PC-3 (cell line): Measurements from ENCODE around the gene SPDYE2B. TPM values are rescaled to one million over a fixed set of nuclear protein-coding genes. Genes with fewer than 3 reads are reported as not detected.
"Not testable (repeated sequence)": the region's sequence is repeated elsewhere in the genome, so short reads cannot be mapped to it uniquely, and the experiment has no call there.

ENCODE experiments used
- ATAC-seq: fragments of 200-7000 bp; cut with Tn5 transposase; 2 replicates; pipeline ENCODE4 v1.9.1; 2020; ENCODE audit warnings: mild to moderate bottlenecking, moderate library complexity
- BruUV-seq: library from RNA; stranded (reverse); fragments of 400-500 nt; replicated peaks from 2 replicates; lab custom pipeline; 2021; lab: Mats Ljungman, UMichigan
- CTCF ChIA-PET: fragments of 300-600 bp; sonication (Branson Sonifier 250); formaldehyde crosslinking; loops from one replicate; lab custom pipeline; 2022; ENCODE audit warnings: antibody characterized with exemption; lab: Charles Lee
- POLR2A ChIA-PET: fragments of 300-600 bp; sonication (Branson Sonifier 250); formaldehyde crosslinking; loops from one replicate; lab custom pipeline; 2022; ENCODE audit warnings: antibody characterized with exemption; ENCODE audit not compliant: unreplicated experiment; lab: Charles Lee
- DNase-seq: peaks from one replicate; pipeline ENCODE4 v3.0.0-alpha.2; 2015
- H2AFZ ChIP-seq: fragments of 300-600 bp; sonication (generic); 2 replicates; pipeline ENCODE4 v1.6.0; 2016; ENCODE audit warnings: antibody characterized with exemption, low read length
- H3F3A ChIP-seq: fragments of 300-600 bp; sonication (generic); one replicate; pipeline ENCODE4 v1.6.0; 2017; ENCODE audit warnings: antibody characterized with exemption, low read length, control low read depth, mild to moderate bottlenecking; ENCODE audit not compliant: unreplicated experiment
- H3K27ac ChIP-seq: fragments of 300-600 bp; sonication (generic); 2 replicates; pipeline ENCODE4 v1.5.1; 2016; ENCODE audit warnings: mild to moderate bottlenecking, low read length
- H3K27me3 ChIP-seq: fragments of 300-600 bp; sonication (generic); 2 replicates; pipeline ENCODE4 v1.6.1; 2016; ENCODE audit warnings: low read length, mixed read lengths
- H3K36me3 ChIP-seq: fragments of 300-600 bp; sonication (generic); 2 replicates; pipeline ENCODE4 v1.6.1; 2016; ENCODE audit warnings: low read depth, mixed run types, low read length, mixed read lengths
- H3K4me1 ChIP-seq: fragments of 300-600 bp; sonication (generic); 2 replicates; pipeline ENCODE4 v1.5.1; 2016; ENCODE audit warnings: low read length; ENCODE audit not compliant: insufficient read depth
- H3K4me2 ChIP-seq: fragments of 300-600 bp; sonication (generic); 2 replicates; pipeline ENCODE4 v1.6.0; 2016; ENCODE audit warnings: low read length
- H3K4me3 ChIP-seq: fragments of 300-600 bp; sonication (generic); 2 replicates; pipeline ENCODE4 v1.5.1; 2016; ENCODE audit warnings: mild to moderate bottlenecking, low read length, mixed read lengths
- H3K79me2 ChIP-seq: fragments of 300-600 bp; sonication (generic); 2 replicates; pipeline ENCODE4 v1.6.1; 2017; ENCODE audit warnings: low read length, mixed read lengths
- H3K9ac ChIP-seq: fragments of 300-600 bp; sonication (generic); 2 replicates; pipeline ENCODE4 v1.6.0; 2016; ENCODE audit warnings: mild to moderate bottlenecking, low read length
- H3K9me2 ChIP-seq: fragments of 300-600 bp; sonication (generic); replicated peaks from 2 replicates; pipeline ENCODE4 v1.6.1; 2016; ENCODE audit warnings: mixed run types, low read length, mixed read lengths
- H3K9me3 ChIP-seq: fragments of 300-600 bp; sonication (generic); 2 replicates; pipeline ENCODE4 v1.6.1; 2016; ENCODE audit warnings: low read length, mixed read lengths
- H4K20me1 ChIP-seq: fragments of 300-600 bp; sonication (generic); 2 replicates; pipeline ENCODE4 v1.6.1; 2016; ENCODE audit warnings: low read length, mixed read lengths
- intact Hi-C: fragments of 100-400 bp; cut with micrococcal nuclease; formaldehyde crosslinking; loops from 2 replicates; pipeline ENCODE4 v1.9.0; 2023
- total RNA-seq: library from RNA; depleted of rRNA; stranded (reverse); fragments of >200 nt; gene quantifications from 2 replicates; pipeline ENCODE4 v1.2.3, GENCODE V29; 2014; rRNA removed

The SPDYE2B gene
- total RNA-seq, 1 experiment from 2014 or later: not detected

DNA sequence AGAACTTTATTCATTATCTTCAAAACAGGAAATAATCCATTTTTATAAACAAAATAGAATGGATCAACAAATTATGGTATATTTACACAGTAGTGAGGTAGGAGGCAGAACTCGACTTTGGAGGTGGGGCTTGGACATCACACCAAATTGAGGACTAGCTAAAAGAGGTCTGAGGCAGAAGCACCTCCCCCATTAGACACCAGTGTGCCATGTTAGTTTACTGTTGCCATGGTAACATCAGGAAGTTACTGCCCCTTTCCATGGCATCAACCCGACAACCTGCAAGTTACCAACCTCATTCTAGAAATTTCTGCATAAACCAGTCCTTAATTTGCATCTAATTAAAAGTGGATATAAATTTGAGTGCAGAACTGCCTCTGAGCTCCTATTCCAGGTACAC lies 45.9 kb downstream of the SPDYE2B start:
- CTCF ChIA-PET, H3K27me3 ChIP-seq: not testable (repeated sequence)

GRCh38 chr7:102697642-102698512 lies 47.8 kb downstream of the SPDYE2B start:
- intact Hi-C loops, H3K4me2 ChIP-seq, BruUV-seq, H3K4me3 ChIP-seq, H3K9me2 ChIP-seq, ATAC-seq, CTCF ChIA-PET, H3K27me3 ChIP-seq, H4K20me1 ChIP-seq, H3F3A ChIP-seq, H3K4me1 ChIP-seq, H3K79me2 ChIP-seq, H3K9me3 ChIP-seq, H3K9ac ChIP-seq, DNase-seq, H2AFZ ChIP-seq, H3K36me3 ChIP-seq, POLR2A ChIA-PET, H3K27ac ChIP-seq: not testable (repeated sequence)

More for the DNA sequence above, 45.9 kb downstream of the SPDYE2B start:
- H3K9ac ChIP-seq, intact Hi-C loops, H4K20me1 ChIP-seq, H3K9me3 ChIP-seq, ATAC-seq, BruUV-seq, POLR2A ChIA-PET, DNase-seq, H3K9me2 ChIP-seq, H3F3A ChIP-seq, H3K4me3 ChIP-seq, H3K27ac ChIP-seq, H3K4me1 ChIP-seq, H3K4me2 ChIP-seq, H3K79me2 ChIP-seq, H3K36me3 ChIP-seq, H2AFZ ChIP-seq: not testable (repeated sequence)

DNA sequence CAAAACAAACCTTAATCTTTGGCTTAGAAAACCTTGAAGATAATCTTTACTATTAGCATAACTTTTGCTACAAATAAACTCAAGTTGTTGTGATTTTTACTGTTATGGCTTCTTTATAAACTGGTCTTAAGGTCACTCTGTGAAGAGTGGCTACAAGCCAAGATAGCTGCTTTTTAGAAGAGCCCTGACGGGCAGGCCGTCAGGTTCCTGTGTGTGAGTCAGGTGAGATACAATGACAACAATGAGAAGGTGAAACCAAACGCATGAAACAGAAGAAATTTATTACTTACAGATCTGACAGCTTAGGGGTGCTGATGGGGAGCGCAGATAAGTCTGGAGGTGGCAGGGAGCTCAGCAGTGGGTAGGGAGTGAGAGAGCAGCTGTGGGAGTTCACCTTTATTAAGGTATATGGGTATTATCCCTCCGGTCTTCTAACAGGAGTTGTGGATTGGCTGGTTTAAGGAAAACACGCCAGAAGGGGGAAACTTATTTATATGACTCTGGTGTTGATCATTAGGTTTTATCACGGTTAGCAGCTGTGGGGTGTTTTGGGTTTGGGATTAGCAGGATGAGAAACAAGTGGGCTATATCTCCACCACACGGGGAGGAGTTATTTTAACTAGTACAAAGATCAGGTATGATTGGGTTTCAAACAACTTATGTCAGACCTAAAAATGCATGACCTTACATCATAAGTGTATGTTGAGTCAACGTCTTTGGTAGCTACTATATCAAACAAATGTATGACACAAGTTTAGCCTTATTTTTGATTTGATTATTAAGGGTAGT lies 49.0 kb downstream of the SPDYE2B start:
- H3K9me2 ChIP-seq, BruUV-seq, H3K4me1 ChIP-seq, H3K27ac ChIP-seq, H3K9me3 ChIP-seq, H3K9ac ChIP-seq, H4K20me1 ChIP-seq, H3K27me3 ChIP-seq, H3F3A ChIP-seq, H2AFZ ChIP-seq, CTCF ChIA-PET, H3K79me2 ChIP-seq, H3K36me3 ChIP-seq, H3K4me3 ChIP-seq, intact Hi-C loops, POLR2A ChIA-PET: not testable (repeated sequence)
- DNase-seq (peak; percentile 52), ATAC-seq (peak; percentile 43; the same call in 1 of the 2 replicates)
- peak overlapping the region; percentile 22; the same call in 1 of the 2 replicates for H3K4me2 ChIP-seq

Other genes starting within 250 kb of the SPDYE2B start
- gene ORAI2, start 216.7 kb upstream of the SPDYE2B start, total RNA-seq: 20.8 and 21.5 TPM in 2 replicates
- 21.3 and 31.0 TPM in 2 replicates for gene ALKBH4, start 185.5 kb upstream of the SPDYE2B start, total RNA-seq
- gene LRWD1, start 185.3 kb upstream of the SPDYE2B start, total RNA-seq: 41.8 and 69.5 TPM in 2 replicates
- gene POLR2J, start 171.4 kb upstream of the SPDYE2B start, total RNA-seq: 71.6 and 101 TPM in 2 replicates
- gene RASA4B, start 132.5 kb upstream of the SPDYE2B start, total RNA-seq: 10.2 and 17.2 TPM in 2 replicates
- gene UPK3BL2, start 106.6 kb upstream of the SPDYE2B start, total RNA-seq: 22.5 and 25.7 TPM in 2 replicates
- gene SPDYE2, start 99.1 kb upstream of the SPDYE2B start, total RNA-seq: not detected in 2 replicates
- 14.5 and 35.2 TPM in 2 replicates for gene POLR2J3, start 77.7 kb upstream of the SPDYE2B start, total RNA-seq
- gene RASA4, start 33.6 kb upstream of the SPDYE2B start, total RNA-seq: 6.7 and 15.8 TPM in 2 replicates
- gene UPK3BL1, start 7.5 kb upstream of the SPDYE2B start, total RNA-seq: 20.2 and 22.7 TPM in 2 replicates
- 3.6 and 4.1 TPM in 2 replicates for gene POLR2J2, start 21.3 kb downstream of the SPDYE2B start, total RNA-seq
- gene FAM185A, start 98.7 kb downstream of the SPDYE2B start, total RNA-seq: 10.0 and 12.8 TPM in 2 replicates